A673 (cell line): ENCODE data around the gene OTOG. TPM values are rescaled to one million over a fixed set of nuclear protein-coding genes. Genes with fewer than 3 reads are reported as not detected.

Experiments used
- BruUV-seq: library from RNA; stranded (reverse); fragments of 400-500 nt; replicated peaks from 2 replicates; lab custom pipeline; 2021; lab: Mats Ljungman, UMichigan
- CTCF ChIA-PET: fragments of 300-600 bp; sonication (Branson Sonifier 250); formaldehyde crosslinking; loops from one replicate; lab custom pipeline; 2022; ENCODE audit warnings: antibody characterized with exemption; lab: Charles Lee
- POLR2A ChIA-PET: fragments of 300-600 bp; sonication (Branson Sonifier 250); formaldehyde crosslinking; loops from one replicate; lab custom pipeline; 2022; ENCODE audit warnings: antibody characterized with exemption; ENCODE audit not compliant: low non-redundant PET; lab: Charles Lee
- DNase-seq: peaks from one replicate; pipeline ENCODE4 v3.0.0-alpha.2; 2015; ENCODE audit warnings: low spot score
- H3K27ac ChIP-seq: fragments of 200-600 bp; sonication (generic); 2 replicates; pipeline ENCODE4 v1.5.1; 2016; ENCODE audit warnings: mixed run types, low read depth, mild to moderate bottlenecking, mixed read lengths, antibody characterized with exemption, low read length; ENCODE audit not compliant: poor library complexity, severe bottlenecking
- H3K27me3 ChIP-seq: fragments of 200-600 bp; sonication (generic); replicated peaks from 2 replicates; pipeline ENCODE4 v1.6.1; 2017; ENCODE audit warnings: mixed run types, low read depth, mild to moderate bottlenecking, mixed read lengths, antibody characterized with exemption, low read length; ENCODE audit not compliant: insufficient read depth, poor library complexity
- H3K36me3 ChIP-seq: fragments of 200-600 bp; sonication (generic); 2 replicates; pipeline ENCODE4 v1.6.1; 2016; ENCODE audit warnings: mixed run types, mild to moderate bottlenecking, mixed read lengths, antibody characterized with exemption, low read length; ENCODE audit not compliant: insufficient read depth, poor library complexity, severe bottlenecking
- H3K4me1 ChIP-seq: fragments of 200-600 bp; sonication (generic); 2 replicates; pipeline ENCODE4 v1.6.1; 2017; ENCODE audit warnings: mixed run types, mild to moderate bottlenecking, mixed read lengths, antibody characterized with exemption, low read length; ENCODE audit not compliant: insufficient read depth, poor library complexity, severe bottlenecking
- H3K4me3 ChIP-seq: fragments of 200-600 bp; sonication (generic); 2 replicates; pipeline ENCODE4 v1.5.1; 2016; ENCODE audit warnings: low read depth, mixed run types, mild to moderate bottlenecking, mixed read lengths, low read length; ENCODE audit not compliant: poor library complexity, severe bottlenecking
- H3K9me3 ChIP-seq: fragments of 200-600 bp; sonication (generic); 2 replicates; pipeline ENCODE4 v1.6.1; 2016; ENCODE audit warnings: mixed run types, low read depth, mild to moderate bottlenecking, mixed read lengths, antibody characterized with exemption, low read length; ENCODE audit not compliant: poor library complexity, severe bottlenecking
- EZH2 ChIP-seq: fragments of 200-600 bp; sonication (generic); IDR thresholded peaks from 2 replicates; pipeline ENCODE4 v1.6.1; 2017; ENCODE audit warnings: borderline replicate concordance, low read depth, mild to moderate bottlenecking, mixed read lengths, antibody characterized with exemption, low read length; ENCODE audit not compliant: poor library complexity, severe bottlenecking
- intact Hi-C: fragments of 100-400 bp; cut with micrococcal nuclease; formaldehyde crosslinking; loops from one replicate; pipeline ENCODE4 v1.10.0; 2022; ENCODE audit not compliant: unreplicated experiment
- total RNA-seq: library from RNA; stranded (reverse); gene quantifications from 2 replicates; pipeline ENCODE4 v1.2.3, GENCODE V29; 2021
- TF ChIP-seq, protein P1 (sequence below): fragments of 300-800, 200-600 bp; sonication (generic); conservative IDR thresholded peaks from 2 replicates; pipeline ENCODE4 v1.5.1; 2017; ENCODE audit warnings: low read depth, mild to moderate bottlenecking, antibody characterized with exemption, low read length, moderate library complexity, mixed read lengths

The OTOG gene
- total RNA-seq, 1 experiment from 2014 or later = not detected

DNA sequence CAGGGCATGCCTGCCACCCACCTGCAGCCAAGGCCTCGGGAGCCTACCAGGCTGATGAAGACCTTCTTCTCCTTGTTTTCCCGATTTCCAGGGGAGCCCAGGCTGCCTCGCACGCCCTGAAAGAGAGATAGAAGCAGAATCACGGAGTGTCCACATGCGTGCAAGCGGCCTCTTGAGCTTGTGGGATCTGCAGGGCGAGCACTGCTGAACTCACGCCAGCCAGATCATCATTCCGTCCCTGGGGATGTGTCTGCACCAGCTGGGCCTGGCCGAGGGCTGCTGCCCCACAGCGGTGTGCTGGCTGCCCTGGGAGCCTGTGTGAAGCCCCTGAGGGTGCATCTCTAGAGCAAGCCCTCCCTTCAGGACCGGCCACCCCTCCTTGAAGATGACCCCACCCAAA is 20.7 kb upstream of the OTOG start:
- H3K36me3 ChIP-seq = no peaks in the 10 kb centered on the region
- intact Hi-C loops = no loop called here
- BruUV-seq = no TSS peak

DNA sequence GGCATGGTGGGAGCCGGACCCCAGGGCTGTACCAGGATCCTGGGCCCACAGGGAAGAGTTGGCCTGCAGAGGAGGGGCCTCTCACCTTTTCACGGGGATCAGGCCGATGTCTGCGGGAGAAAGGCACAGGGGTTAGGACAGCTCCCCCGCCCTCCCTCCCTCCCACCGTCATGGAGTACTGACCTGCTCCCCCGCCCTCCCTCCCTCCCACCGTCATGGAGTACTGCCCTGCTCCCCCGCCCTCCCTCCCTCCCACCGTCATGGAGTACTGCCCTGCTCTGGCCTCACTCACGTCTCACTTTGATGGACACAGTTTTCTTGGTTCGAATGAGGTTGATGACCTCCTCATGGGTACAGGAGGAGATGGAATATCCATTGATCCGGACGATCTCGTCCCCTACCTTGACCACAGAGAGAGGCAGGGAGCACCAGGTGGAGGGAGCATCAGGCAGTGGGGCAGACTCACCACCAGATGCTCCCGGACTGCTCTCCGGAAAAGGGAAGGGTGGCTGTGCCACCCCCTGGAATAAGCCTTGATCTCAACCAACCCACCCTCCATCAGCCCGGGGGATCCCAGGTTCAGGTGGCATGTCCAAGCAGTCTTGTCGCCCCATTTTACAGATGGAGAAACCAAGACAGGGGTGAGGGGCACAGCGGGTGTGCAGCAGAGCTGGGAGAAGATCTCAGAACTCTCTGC is 20.0 kb upstream of the OTOG start:
- Histone ChIP-seq H3K4me1 (no peaks in the 10 kb centered on the region), H3K27ac (no peak overlapping the region), H3K4me3 (no peak overlapping the region), H3K36me3 (no peaks in the 10 kb centered on the region), H3K9me3 (no peaks in the 10 kb centered on the region), H3K27me3 (no peaks in the 10 kb centered on the region)
- intact Hi-C loops = no loop called here
- BruUV-seq = no TSS peak
- CTCF ChIA-PET = interaction anchor here (1.7 to 1.8 kb wide), 2 partner anchors 143 to 297 kb away, joined by 5 to 18 read pairs; no protein-coding TSS in a partner anchor
- no peak for TF ChIP-seq EZH2
- TF ChIP-seq, protein P1, sequence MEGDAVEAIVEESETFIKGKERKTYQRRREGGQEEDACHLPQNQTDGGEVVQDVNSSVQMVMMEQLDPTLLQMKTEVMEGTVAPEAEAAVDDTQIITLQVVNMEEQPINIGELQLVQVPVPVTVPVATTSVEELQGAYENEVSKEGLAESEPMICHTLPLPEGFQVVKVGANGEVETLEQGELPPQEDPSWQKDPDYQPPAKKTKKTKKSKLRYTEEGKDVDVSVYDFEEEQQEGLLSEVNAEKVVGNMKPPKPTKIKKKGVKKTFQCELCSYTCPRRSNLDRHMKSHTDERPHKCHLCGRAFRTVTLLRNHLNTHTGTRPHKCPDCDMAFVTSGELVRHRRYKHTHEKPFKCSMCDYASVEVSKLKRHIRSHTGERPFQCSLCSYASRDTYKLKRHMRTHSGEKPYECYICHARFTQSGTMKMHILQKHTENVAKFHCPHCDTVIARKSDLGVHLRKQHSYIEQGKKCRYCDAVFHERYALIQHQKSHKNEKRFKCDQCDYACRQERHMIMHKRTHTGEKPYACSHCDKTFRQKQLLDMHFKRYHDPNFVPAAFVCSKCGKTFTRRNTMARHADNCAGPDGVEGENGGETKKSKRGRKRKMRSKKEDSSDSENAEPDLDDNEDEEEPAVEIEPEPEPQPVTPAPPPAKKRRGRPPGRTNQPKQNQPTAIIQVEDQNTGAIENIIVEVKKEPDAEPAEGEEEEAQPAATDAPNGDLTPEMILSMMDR = no peak
- POLR2A ChIA-PET = no interaction called here
- no peak for DNase-seq

More for the DNA sequence above, 20.7 kb upstream of the OTOG start:
- no peaks in the 10 kb centered on the region for H3K9me3 ChIP-seq
- ChIA-PET CTCF (no interaction called here), POLR2A (no interaction called here)
- H3K4me1 ChIP-seq = no peaks in the 10 kb centered on the region
- H3K27me3 ChIP-seq = no peaks in the 10 kb centered on the region
- TF ChIP-seq, protein P1 = no peak
- no peak for TF ChIP-seq EZH2
- H3K4me3 ChIP-seq = no peak overlapping the region
- no peak overlapping the region for H3K27ac ChIP-seq
- DNase-seq = no peak

DNA sequence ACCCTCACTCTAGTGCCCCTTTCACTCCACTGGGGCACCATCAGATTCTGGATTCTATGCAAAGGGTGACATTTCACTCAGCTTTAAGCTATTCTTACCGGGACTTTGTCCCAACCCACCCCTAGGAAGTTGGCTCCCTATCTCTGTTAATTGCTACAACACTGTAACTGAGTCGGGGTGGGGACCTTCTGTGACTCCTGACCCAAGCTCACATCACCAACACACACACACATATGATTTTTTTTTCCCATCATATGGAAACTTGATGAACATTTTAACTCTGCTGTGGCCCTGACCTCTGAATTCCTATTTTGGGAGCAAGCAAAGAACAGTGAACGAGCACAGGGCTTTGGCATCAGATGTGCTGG is 19.4 kb upstream of the OTOG start:
- ChIA-PET CTCF (interaction anchor here (0.7 to 1.8 kb wide), 4 partner anchors 141 to 298 kb away, joined by 3 to 18 read pairs (median 5); no protein-coding TSS in a partner anchor), POLR2A (no interaction called here)
- intact Hi-C loops = no loop called here
- no peaks in the 10 kb centered on the region for H3K36me3 ChIP-seq
- H3K4me3 ChIP-seq = no peak overlapping the region
- H3K4me1 ChIP-seq = no peaks in the 10 kb centered on the region
- DNase-seq = no peak
- TF ChIP-seq, protein P1 = no peak
- no peak for TF ChIP-seq EZH2
- no peaks in the 10 kb centered on the region for H3K9me3 ChIP-seq
- BruUV-seq = no TSS peak
- no peak overlapping the region for H3K27ac ChIP-seq
- H3K27me3 ChIP-seq = no peaks in the 10 kb centered on the region
